ENCODE results near the gene ADAMTS2. TPM values are rescaled to one million over a fixed set of nuclear protein-coding genes. Genes with fewer than 3 reads are reported as not detected.

ADAMTS2 gene
- polyA plus RNA-seq, 3 donors from 2014 or later, result 0.03 TPM; not detected in 2

GRCh38 chr5:179225387-179225786 is 119.9 kb downstream of the ADAMTS2 start:
- Mint-ChIP-seq H3K27me3 (ENCODE audit: low read depth in 3 of 3) (peaks cover 1 to 7% (median 6%) of the 10 kb centered on the region in 3 donors), H3K9me3 (peaks cover 0 to 6% (median 0%) of the 10 kb centered on the region in 6 donors), H3K4me1 (no peaks in the 10 kb centered on the region), H3K4me3 (no peak overlapping the region), H3K27ac (no peak overlapping the region), H3K36me3 (no peaks in the 10 kb centered on the region)
- no peak for DNase-seq

- peaks cover 0 to 7% (median 6%) of the 10 kb centered on the region in 3 donors for H3K27me3 Mint-ChIP-seq (ENCODE audit: low read depth in 3 of 3)
- H3K36me3 Mint-ChIP-seq, result no peaks in the 10 kb centered on the region
- no peak for DNase-seq
- no peak overlapping the region for H3K4me3 Mint-ChIP-seq
- no peak overlapping the region for H3K27ac Mint-ChIP-seq
- H3K4me1 Mint-ChIP-seq, result no peaks in the 10 kb centered on the region
- H3K9me3 Mint-ChIP-seq, result peaks cover 0 to 6% (median 0%) of the 10 kb centered on the region in 6 donors
These were observed 120.5 kb downstream of the ADAMTS2 start for GRCh38 chr5:179224741-179225140.

GRCh38 chr5:179223961-179224360 is 121.3 kb downstream of the ADAMTS2 start:
- Mint-ChIP-seq H3K9me3 (peaks cover 0 to 6% (median 0%) of the 10 kb centered on the region in 6 donors), H3K4me3 (no peak overlapping the region), H3K4me1 (no peaks in the 10 kb centered on the region), H3K27ac (no peak overlapping the region), H3K36me3 (no peaks in the 10 kb centered on the region), H3K27me3 (ENCODE audit: low read depth in 3 of 3) (peaks cover 0 to 6% (median 2%) of the 10 kb centered on the region in 3 donors)
- no peak for DNase-seq

- Mint-ChIP-seq H3K9me3 (peaks cover 0 to 6% (median 0%) of the 10 kb centered on the region in 6 donors), H3K4me3 (no peak overlapping the region), H3K27ac (no peak overlapping the region), H3K36me3 (no peaks in the 10 kb centered on the region), H3K4me1 (no peaks in the 10 kb centered on the region), H3K27me3 (ENCODE audit: low read depth in 3 of 3) (peaks cover 0 to 6% (median 2%) of the 10 kb centered on the region in 3 donors)
- DNase-seq, result no peak
These were observed 121.7 kb downstream of the ADAMTS2 start for GRCh38 chr5:179223528-179223927.

GRCh38 chr5:179222246-179223017 is 122.8 kb downstream of the ADAMTS2 start:
- no peak overlapping the region for H3K4me3 Mint-ChIP-seq
- H3K27me3 Mint-ChIP-seq (ENCODE audit: low read depth in 3 of 3), result peaks cover 0 to 6% (median 2%) of the 10 kb centered on the region in 3 donors
- no peak overlapping the region for H3K27ac Mint-ChIP-seq
- peaks cover 0 to 6% (median 0%) of the 10 kb centered on the region in 6 donors for H3K9me3 Mint-ChIP-seq
- H3K4me1 Mint-ChIP-seq, result no peaks in the 10 kb centered on the region
- H3K36me3 Mint-ChIP-seq, result no peaks in the 10 kb centered on the region
- DNase-seq, result no peak

GRCh38 chr5:179221877-179222220 is 123.4 kb downstream of the ADAMTS2 start:
- H3K27ac Mint-ChIP-seq, result no peak overlapping the region
- no peaks in the 10 kb centered on the region for H3K36me3 Mint-ChIP-seq
- no peak overlapping the region for H3K4me3 Mint-ChIP-seq
- no peak for DNase-seq
- H3K4me1 Mint-ChIP-seq, result no peaks in the 10 kb centered on the region
- H3K9me3 Mint-ChIP-seq, result peaks cover 0 to 6% (median 0%) of the 10 kb centered on the region in 6 donors
- H3K27me3 Mint-ChIP-seq (ENCODE audit: low read depth in 3 of 3), result peaks cover 0 to 6% (median 2%) of the 10 kb centered on the region in 3 donors

GRCh38 chr5:179221196-179221876 is 123.9 kb downstream of the ADAMTS2 start:
- no peak overlapping the region for H3K27ac Mint-ChIP-seq
- H3K9me3 Mint-ChIP-seq, result peaks cover 0 to 6% (median 0%) of the 10 kb centered on the region in 6 donors
- no peak overlapping the region for H3K4me3 Mint-ChIP-seq
- DNase-seq, result no peak
- H3K27me3 Mint-ChIP-seq (ENCODE audit: low read depth in 3 of 3), result peaks cover 0 to 6% (median 2%) of the 10 kb centered on the region in 3 donors
- H3K4me1 Mint-ChIP-seq, result no peaks in the 10 kb centered on the region
- H3K36me3 Mint-ChIP-seq, result no peaks in the 10 kb centered on the region

- DNase-seq, result no peak
- H3K4me1 Mint-ChIP-seq, result no peaks in the 10 kb centered on the region
- H3K36me3 Mint-ChIP-seq, result no peaks in the 10 kb centered on the region
- H3K27ac Mint-ChIP-seq, result no peak overlapping the region
- H3K27me3 Mint-ChIP-seq (ENCODE audit: low read depth in 3 of 3), result peaks cover 0 to 6% (median 1%) of the 10 kb centered on the region in 3 donors
- H3K9me3 Mint-ChIP-seq, result peaks cover 0 to 6% (median 0%) of the 10 kb centered on the region in 6 donors
- H3K4me3 Mint-ChIP-seq, result no peak overlapping the region
These were observed 124.5 kb downstream of the ADAMTS2 start for GRCh38 chr5:179220716-179221115.

GRCh38 chr5:179219661-179220620 is 125.3 kb downstream of the ADAMTS2 start:
- Mint-ChIP-seq H3K4me1 (no peaks in the 10 kb centered on the region), H3K36me3 (no peaks in the 10 kb centered on the region), H3K27me3 (ENCODE audit: low read depth in 3 of 3) (peaks cover 0 to 6% (median 0%) of the 10 kb centered on the region in 3 donors), H3K27ac (no peak overlapping the region), H3K4me3 (no peak overlapping the region), H3K9me3 (peaks cover 0 to 6% (median 0%) of the 10 kb centered on the region in 6 donors)
- no peak for DNase-seq

- no peak for DNase-seq
- H3K27ac Mint-ChIP-seq, result no peak overlapping the region
These were observed 126.3 kb downstream of the ADAMTS2 start for GRCh38 chr5:179218943-179219330.

GRCh38 chr5:179217956-179218942 is 127.0 kb downstream of the ADAMTS2 start:
- Mint-ChIP-seq H3K4me1 (no peaks in the 10 kb centered on the region), H3K27me3 (ENCODE audit: low read depth in 3 of 3) (peaks cover 0 to 5% (median 0%) of the 10 kb centered on the region in 3 donors), H3K27ac (no peak overlapping the region), H3K4me3 (no peak overlapping the region), H3K36me3 (no peaks in the 10 kb centered on the region), H3K9me3 (peaks cover 0 to 3% (median 0%) of the 10 kb centered on the region in 6 donors)
- no peak for DNase-seq

More at GRCh38 chr5:179218943-179219330, 126.3 kb downstream of the ADAMTS2 start:
- no peaks in the 10 kb centered on the region for H3K36me3 Mint-ChIP-seq
- H3K9me3 Mint-ChIP-seq, result peaks cover 0 to 6% (median 0%) of the 10 kb centered on the region in 6 donors
- H3K27me3 Mint-ChIP-seq (ENCODE audit: low read depth in 3 of 3), result peaks cover 0 to 6% (median 0%) of the 10 kb centered on the region in 3 donors
- H3K4me3 Mint-ChIP-seq, result no peak overlapping the region
- no peaks in the 10 kb centered on the region for H3K4me1 Mint-ChIP-seq

- H3K4me1 Mint-ChIP-seq, result no peaks in the 10 kb centered on the region
- DNase-seq, result no peak
- H3K27me3 Mint-ChIP-seq (ENCODE audit: low read depth in 3 of 3), result no peaks in the 10 kb centered on the region
- no peak overlapping the region for H3K4me3 Mint-ChIP-seq
- H3K36me3 Mint-ChIP-seq, result no peaks in the 10 kb centered on the region
- no peak overlapping the region for H3K27ac Mint-ChIP-seq
- H3K9me3 Mint-ChIP-seq, result no peaks in the 10 kb centered on the region
These were observed 127.9 kb downstream of the ADAMTS2 start for GRCh38 chr5:179217356-179217755.
